GM12891 (cell line): ENCODE results near the gene SPATA31D3. TPM values are rescaled to one million over a fixed set of nuclear protein-coding genes. Genes with fewer than 3 reads are reported as not detected.
"Not testable (repeated sequence)": the region's sequence is repeated elsewhere in the genome, so short reads cannot be mapped to it uniquely, and the experiment has no call there.

ENCODE experiments used
- DNase-seq: peaks from one replicate; pipeline ENCODE4 v3.0.0; 2011; ENCODE audit warnings: low spot score; ENCODE audit not compliant: insufficient read length
- FAIRE-seq: peaks from 2 replicates; lab custom pipeline; 2011; peaks lifted over from hg19 to GRCh38; lab: Jason Lieb, UNC
- PAX5 ChIP-seq: IDR thresholded peaks from 2 replicates; pipeline ENCODE4 v1.6.1; 2011; ENCODE audit warnings: low read length, moderate library complexity, mild to moderate bottlenecking; ENCODE audit not compliant: insufficient read depth, severe bottlenecking
- POLR2A ChIP-seq: IDR thresholded peaks from 2 replicates; pipeline ENCODE4 v1.6.1; 2011; ENCODE audit warnings: low read depth, low read length, control low read depth
- POLR2AphosphoS5 ChIP-seq: IDR thresholded peaks from 2 replicates; pipeline ENCODE4 v1.6.1; 2011; ENCODE audit warnings: low read depth, low read length, control low read depth
- POU2F2 ChIP-seq: IDR thresholded peaks from 2 replicates; pipeline ENCODE4 v1.6.1; 2011; ENCODE audit warnings: low read depth, mild to moderate bottlenecking, control low read depth, low read length, moderate library complexity
- SPI1 ChIP-seq: IDR thresholded peaks from 2 replicates; pipeline ENCODE4 v1.6.1; 2011; ENCODE audit warnings: low read depth, low read length, control low read depth
- TAF1 ChIP-seq: IDR thresholded peaks from 2 replicates; pipeline ENCODE4 v1.6.1; 2011; ENCODE audit warnings: low read depth, low read length, control low read depth
- polyA plus RNA-seq: library from polyadenylated mRNA; unstranded; fragments of >200 nt; gene quantifications from one replicate; pipeline ENCODE4 v1.2.1, GENCODE V29; 2012; ENCODE audit warnings: low read depth, missing spikeins, inconsistent platforms; ENCODE audit not compliant: missing spikeins

The SPATA31D3 gene
- polyA plus RNA-seq = not detected

GRCh38 chr9:81943393-81943792 is at the start of gene SPATA31D3:
SPATA31D3 (plus strand) TSS chr9:81943500; CDS start chr9:81943586, 86 bp downstream.
- not testable (repeated sequence) for FAIRE-seq

GRCh38 chr9:81893929-81894328 is 49.4 kb upstream of the SPATA31D3 start:
- TF ChIP-seq POLR2AphosphoS5 (no peak), POU2F2 (no peak), TAF1 (no peak), PAX5 (no peak), SPI1 (no peak), POLR2A (no peak)
- DNase-seq (no peak), FAIRE-seq (no peak)

More at GRCh38 chr9:81943393-81943792, at the start of gene SPATA31D3:
- not testable (repeated sequence) for DNase-seq

- TF ChIP-seq POU2F2 (no peak), SPI1 (no peak), POLR2A (no peak)
- DNase-seq (no peak), FAIRE-seq (no peak)
These were observed 48.4 kb upstream of the SPATA31D3 start for GRCh38 chr9:81894891-81895290.

- no peak for FAIRE-seq
- DNase-seq = no peak
These were observed 47.2 kb upstream of the SPATA31D3 start for GRCh38 chr9:81896070-81896469.

GRCh38 chr9:81898851-81899250 is 44.4 kb upstream of the SPATA31D3 start:
- TF ChIP-seq POU2F2 (no peak), POLR2AphosphoS5 (no peak), SPI1 (no peak), PAX5 (no peak), TAF1 (no peak), POLR2A (no peak)
- DNase-seq (no peak), FAIRE-seq (no peak)

More at GRCh38 chr9:81896070-81896469, 47.2 kb upstream of the SPATA31D3 start:
- TF ChIP-seq TAF1 (no peak), POLR2AphosphoS5 (no peak), SPI1 (no peak), POLR2A (no peak), PAX5 (no peak), POU2F2 (no peak)

- DNase-seq (no peak), FAIRE-seq (no peak)
- TF ChIP-seq TAF1 = no peak
- TF ChIP-seq PAX5 = no peak
- no peak for TF ChIP-seq SPI1
- no peak for TF ChIP-seq POLR2A
- TF ChIP-seq POLR2AphosphoS5 = no peak
- no peak for TF ChIP-seq POU2F2
These were observed 41.1 kb upstream of the SPATA31D3 start for GRCh38 chr9:81902196-81902595.

- no peak for FAIRE-seq
- TF ChIP-seq SPI1 = no peak
- TF ChIP-seq TAF1 = no peak
- no peak for TF ChIP-seq POLR2AphosphoS5
- TF ChIP-seq POLR2A = no peak
- no peak for TF ChIP-seq POU2F2
- no peak for TF ChIP-seq PAX5
- DNase-seq = no peak
These were observed 40.7 kb upstream of the SPATA31D3 start for GRCh38 chr9:81902626-81903025.

- DNase-seq (no peak), FAIRE-seq (no peak)
- TF ChIP-seq PAX5 (no peak), TAF1 (no peak)
These were observed 36.6 kb upstream of the SPATA31D3 start for GRCh38 chr9:81906671-81907070.

- FAIRE-seq = no peak
- DNase-seq = no peak
- TF ChIP-seq POU2F2 (no peak), PAX5 (no peak), POLR2A (no peak), POLR2AphosphoS5 (no peak), SPI1 (no peak), TAF1 (no peak)
These were observed 31.2 kb upstream of the SPATA31D3 start for GRCh38 chr9:81912135-81912534.

- no peak for DNase-seq
- TF ChIP-seq PAX5 = no peak
- TF ChIP-seq TAF1 = no peak
- TF ChIP-seq POLR2AphosphoS5 = no peak
- no peak for TF ChIP-seq POLR2A
- no peak for TF ChIP-seq SPI1
- no peak for TF ChIP-seq POU2F2
- FAIRE-seq = no peak
These were observed 27.3 kb upstream of the SPATA31D3 start for GRCh38 chr9:81915801-81916505.

GRCh38 chr9:81918507-81918906 is 24.8 kb upstream of the SPATA31D3 start:
- not testable (repeated sequence) for DNase-seq, FAIRE-seq

GRCh38 chr9:81928305-81928704 is 15.0 kb upstream of the SPATA31D3 start, which contains the start of gene SPATA31D4:
SPATA31D4 (plus strand) TSS chr9:81928428; CDS start chr9:81928514, 86 bp downstream.
- DNase-seq, FAIRE-seq: not testable (repeated sequence)

- FAIRE-seq, DNase-seq: not testable (repeated sequence)
These were observed 13.2 kb upstream of the SPATA31D3 start for GRCh38 chr9:81930147-81930546.

- DNase-seq, FAIRE-seq: not testable (repeated sequence)
These were observed 9.8 kb upstream of the SPATA31D3 start for GRCh38 chr9:81933547-81933946.

GRCh38 chr9:81948650-81949049 is 5.3 kb downstream of the SPATA31D3 start:
- not testable (repeated sequence) for FAIRE-seq, DNase-seq
